Measurements from ENCODE around the gene FKBP15. TPM values are rescaled to one million over a fixed set of nuclear protein-coding genes. Genes with fewer than 3 reads are reported as not detected.
"Not testable (repeated sequence)": the region's sequence is repeated elsewhere in the genome, so short reads cannot be mapped to it uniquely, and the experiment has no call there.

Gene FKBP15
- total and polyA plus RNA-seq, 2 experiments from 2014 or later = 7.7 to 13.7 TPM

DNA sequence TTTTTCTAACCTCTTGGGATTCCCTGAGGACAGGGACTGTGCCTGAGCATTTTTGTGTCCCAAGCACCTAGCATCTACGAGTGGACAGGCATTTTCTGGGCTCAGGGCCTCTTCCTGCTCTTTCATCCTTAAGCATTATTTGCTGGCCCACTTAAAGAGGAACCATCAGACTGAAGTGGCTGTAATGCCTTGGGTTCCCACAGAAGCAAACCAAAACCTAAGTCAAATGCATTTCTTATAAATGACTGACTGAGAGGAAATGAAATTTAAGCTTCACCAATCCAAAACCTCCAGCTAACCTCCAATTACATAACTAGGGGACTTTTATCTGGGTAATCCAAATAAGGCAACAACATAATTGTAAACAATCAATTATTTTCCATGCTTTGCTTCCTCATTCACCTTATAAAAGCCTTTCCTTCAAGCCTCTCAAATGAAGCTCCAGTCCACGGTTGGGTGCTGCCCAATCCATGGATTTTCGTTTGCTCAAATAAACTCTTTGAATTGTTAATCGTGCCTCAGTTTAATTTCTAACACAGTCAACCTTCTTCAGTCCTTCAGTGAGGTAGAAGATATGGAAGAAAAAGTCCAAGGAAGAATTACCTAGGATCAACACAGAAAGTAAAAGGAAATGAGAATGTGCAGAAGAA lies 95.6 kb downstream of the FKBP15 start:
- WGBS (ENCODE audit: low lambda C conversion rate, missing lambda C conversion rate) = 57% methylated on average over 4 of the region's 4 CpGs
- H3K27me3 ChIP-seq = no peaks in the 10 kb centered on the region
- H3K4me2 ChIP-seq = no peak overlapping the region
- H3K9me3 ChIP-seq (ENCODE audit: low read depth) = no peaks in the 10 kb centered on the region
- no peaks in the 10 kb centered on the region for H3K4me1 ChIP-seq (ENCODE audit: insufficient read depth)
- no peak for DNase-seq (ENCODE audit: low spot score)
- no peaks in the 10 kb centered on the region for H3K79me2 ChIP-seq
- H3K36me3 ChIP-seq (replicated peaks; ENCODE audit: insufficient read depth, low read depth) = no peaks in the 10 kb centered on the region
- no peak overlapping the region for H3K27ac ChIP-seq
- no peak for TF ChIP-seq EZH2 (IDR thresholded peaks at IDR 0.05; ENCODE audit: borderline replicate concordance)
- TF ChIP-seq, protein P1, sequence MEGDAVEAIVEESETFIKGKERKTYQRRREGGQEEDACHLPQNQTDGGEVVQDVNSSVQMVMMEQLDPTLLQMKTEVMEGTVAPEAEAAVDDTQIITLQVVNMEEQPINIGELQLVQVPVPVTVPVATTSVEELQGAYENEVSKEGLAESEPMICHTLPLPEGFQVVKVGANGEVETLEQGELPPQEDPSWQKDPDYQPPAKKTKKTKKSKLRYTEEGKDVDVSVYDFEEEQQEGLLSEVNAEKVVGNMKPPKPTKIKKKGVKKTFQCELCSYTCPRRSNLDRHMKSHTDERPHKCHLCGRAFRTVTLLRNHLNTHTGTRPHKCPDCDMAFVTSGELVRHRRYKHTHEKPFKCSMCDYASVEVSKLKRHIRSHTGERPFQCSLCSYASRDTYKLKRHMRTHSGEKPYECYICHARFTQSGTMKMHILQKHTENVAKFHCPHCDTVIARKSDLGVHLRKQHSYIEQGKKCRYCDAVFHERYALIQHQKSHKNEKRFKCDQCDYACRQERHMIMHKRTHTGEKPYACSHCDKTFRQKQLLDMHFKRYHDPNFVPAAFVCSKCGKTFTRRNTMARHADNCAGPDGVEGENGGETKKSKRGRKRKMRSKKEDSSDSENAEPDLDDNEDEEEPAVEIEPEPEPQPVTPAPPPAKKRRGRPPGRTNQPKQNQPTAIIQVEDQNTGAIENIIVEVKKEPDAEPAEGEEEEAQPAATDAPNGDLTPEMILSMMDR (IDR thresholded peaks at IDR 0.05; ENCODE audit: poor library complexity) = no peak
- TF ChIP-seq EZH2phosphoT487 (IDR thresholded peaks at IDR 0.05; ENCODE audit: low read depth, severe bottlenecking, unreplicated experiment) = no peak
- no peak overlapping the region for H3K4me3 ChIP-seq
- H4K20me1 ChIP-seq (ENCODE audit: insufficient read depth, poor library complexity, severe bottlenecking) = no peaks in the 10 kb centered on the region
- H3K9me2 ChIP-seq (replicated peaks; ENCODE audit: insufficient read depth) = no peaks in the 10 kb centered on the region
- no peak overlapping the region for H2AFZ ChIP-seq

DNA sequence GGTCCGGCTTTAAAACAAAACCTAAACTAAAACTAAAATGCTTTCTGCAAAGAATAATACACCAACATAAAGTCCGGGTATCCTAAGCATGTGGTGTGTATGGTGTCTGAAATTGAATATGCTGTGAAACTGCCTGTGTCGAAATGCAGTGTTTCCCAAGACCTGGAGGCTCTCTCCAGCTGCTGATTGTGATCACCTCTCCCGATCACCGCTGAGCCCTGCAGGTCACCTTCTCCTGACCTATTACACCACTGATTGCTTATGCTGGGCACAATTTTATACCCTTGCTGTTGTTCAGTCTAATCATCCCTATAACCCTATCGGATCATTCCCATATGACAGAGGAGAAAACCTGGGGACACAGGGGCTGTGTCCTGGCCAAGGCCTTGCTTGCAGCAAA lies 102.2 kb downstream of the FKBP15 start:
- H3K9me2 ChIP-seq (replicated peaks; ENCODE audit: insufficient read depth); H3K27me3 ChIP-seq; H3K4me1 ChIP-seq (ENCODE audit: insufficient read depth); H3K27ac ChIP-seq; H3K36me3 ChIP-seq (replicated peaks; ENCODE audit: insufficient read depth, low read depth); H3K4me3 ChIP-seq; H3K4me2 ChIP-seq; DNase-seq (ENCODE audit: low spot score); H2AFZ ChIP-seq; H3K9me3 ChIP-seq (ENCODE audit: low read depth); H3K79me2 ChIP-seq; H4K20me1 ChIP-seq (ENCODE audit: insufficient read depth, poor library complexity, severe bottlenecking): not testable (repeated sequence)
- no CpG with 5 or more reads among the region's 6 CpGs for WGBS (ENCODE audit: low lambda C conversion rate, missing lambda C conversion rate)

Other genes with a start within 250 kb of the FKBP15 start
- 2.8 and 5.7 TPM in 2 replicates for gene ZNF883, start 209.1 kb downstream of the FKBP15 start, total RNA-seq
- gene ZNF883, start 209.1 kb downstream of the FKBP15 start, polyA plus RNA-seq = 3.4 and 4.1 TPM in 2 replicates
- 4.1 and 5.7 TPM in 2 replicates for gene ZFP37, start 164.6 kb downstream of the FKBP15 start, total RNA-seq
- 2.0 and 3.3 TPM in 2 replicates for gene ZFP37, start 164.6 kb downstream of the FKBP15 start, polyA plus RNA-seq
- 20.1 and 24.1 TPM in 2 replicates for gene SLC31A2, start 70.3 kb downstream of the FKBP15 start, total RNA-seq
- 18.7 and 26.9 TPM in 2 replicates for gene SLC31A2, start 70.3 kb downstream of the FKBP15 start, polyA plus RNA-seq
- 43.3 TPM in 2 replicates for gene SLC31A1, start 267 bp upstream of the FKBP15 start, total RNA-seq
- 24.5 and 29.7 TPM in 2 replicates for gene SLC31A1, start 267 bp upstream of the FKBP15 start, polyA plus RNA-seq
- gene CDC26, start 54.3 kb upstream of the FKBP15 start, total RNA-seq = 39.8 and 45.9 TPM in 2 replicates
- gene CDC26, start 54.3 kb upstream of the FKBP15 start, polyA plus RNA-seq = 62.5 and 77.2 TPM in 2 replicates
- 23.4 and 27.3 TPM in 2 replicates for gene PRPF4, start 54.4 kb upstream of the FKBP15 start, total RNA-seq
- 24.1 and 28.8 TPM in 2 replicates for gene PRPF4, start 54.4 kb upstream of the FKBP15 start, polyA plus RNA-seq
- 0.43 and 3.9 TPM in 2 replicates for gene RNF183, start 82.1 kb upstream of the FKBP15 start, total RNA-seq
- 0.21 and 0.85 TPM in 2 replicates for gene RNF183, start 82.1 kb upstream of the FKBP15 start, polyA plus RNA-seq
- 1.4 and 3.7 TPM in 2 replicates for gene WDR31, start 119.0 kb upstream of the FKBP15 start, total RNA-seq
- 0.86 and 1.3 TPM in 2 replicates for gene WDR31, start 119.0 kb upstream of the FKBP15 start, polyA plus RNA-seq
- gene BSPRY, start 128.3 kb upstream of the FKBP15 start, total RNA-seq = 4.8 and 6.1 TPM in 2 replicates
- gene BSPRY, start 128.3 kb upstream of the FKBP15 start, polyA plus RNA-seq = 12.0 TPM in 2 replicates
- gene HDHD3, start 155.7 kb upstream of the FKBP15 start, total RNA-seq = 96.8 and 98.7 TPM in 2 replicates
- gene HDHD3, start 155.7 kb upstream of the FKBP15 start, polyA plus RNA-seq = 94.9 and 110 TPM in 2 replicates
- 27.1 and 27.8 TPM in 2 replicates for gene ALAD, start 180.0 kb upstream of the FKBP15 start, total RNA-seq
- 31.5 and 43.8 TPM in 2 replicates for gene ALAD, start 180.0 kb upstream of the FKBP15 start, polyA plus RNA-seq
- gene POLE3, start 189.4 kb upstream of the FKBP15 start, total RNA-seq = 32.5 and 35.3 TPM in 2 replicates
- gene POLE3, start 189.4 kb upstream of the FKBP15 start, polyA plus RNA-seq = 35.1 and 36.8 TPM in 2 replicates
- gene C9orf43, start 189.5 kb upstream of the FKBP15 start, total RNA-seq = 0.36 and 0.53 TPM in 2 replicates
- gene C9orf43, start 189.5 kb upstream of the FKBP15 start, polyA plus RNA-seq = 0.07 and 0.69 TPM in 2 replicates
- 47.0 and 48.0 TPM in 2 replicates for gene RGS3, start 242.4 kb upstream of the FKBP15 start, total RNA-seq
- 62.7 and 78.2 TPM in 2 replicates for gene RGS3, start 242.4 kb upstream of the FKBP15 start, polyA plus RNA-seq

Measured in hepatocyte (in vitro differentiated cells).